GM23338 (cell line): Measurements from ENCODE around the gene VRK1. TPM values are rescaled to one million over a fixed set of nuclear protein-coding genes. Genes with fewer than 3 reads are reported as not detected.

Source experiments
- ATAC-seq: fragments of 200-7000 bp; cut with Tn5 transposase; 3 replicates; pipeline ENCODE4 v1.9.1; 2020
- DNase-seq: peaks from one replicate; pipeline ENCODE4 v3.0.0-alpha.2; 2015; ENCODE audit warnings: low spot score
- H2AFZ ChIP-seq: fragments of 200-600 bp; sonication (generic); 2 replicates; pipeline ENCODE4 v1.8.0; 2016; ENCODE audit warnings: antibody characterized with exemption, mild to moderate bottlenecking, moderate library complexity
- H3F3A ChIP-seq: fragments of 200-600 bp; sonication (generic); replicated peaks from 2 replicates; pipeline ENCODE4 v1.8.0; 2017; ENCODE audit warnings: antibody characterized with exemption, mixed run types, low read depth
- H3K27ac ChIP-seq: fragments of 200-600 bp; sonication (generic); 2 replicates; pipeline ENCODE4 v1.6.1; 2016; ENCODE audit warnings: low read depth
- H3K27me3 ChIP-seq: fragments of 200-600 bp; sonication (generic); 2 replicates; pipeline ENCODE4 v1.8.0; 2016; ENCODE audit warnings: mild to moderate bottlenecking, mixed run types, moderate library complexity; ENCODE audit not compliant: insufficient read depth
- H3K36me3 ChIP-seq: fragments of 200-600 bp; sonication (generic); 2 replicates; pipeline ENCODE4 v1.8.0; 2016; ENCODE audit warnings: mild to moderate bottlenecking; ENCODE audit not compliant: insufficient read depth
- H3K4me1 ChIP-seq: fragments of 200-600 bp; sonication (generic); 2 replicates; pipeline ENCODE4 v1.8.0; 2016; ENCODE audit warnings: mild to moderate bottlenecking, moderate library complexity; ENCODE audit not compliant: insufficient read depth
- H3K4me2 ChIP-seq: fragments of 200-600 bp; sonication (generic); 2 replicates; pipeline ENCODE4 v1.7.1; 2017; ENCODE audit warnings: mixed run types
- H3K4me3 ChIP-seq: fragments of 200-600 bp; sonication (generic); 2 replicates; pipeline ENCODE4 v1.6.1; 2016; ENCODE audit warnings: mixed run types
- H3K79me2 ChIP-seq: fragments of 200-600 bp; sonication (generic); replicated peaks from 2 replicates; pipeline ENCODE4 v1.8.0; 2017; ENCODE audit warnings: mild to moderate bottlenecking; ENCODE audit not compliant: insufficient read depth
- H3K9me2 ChIP-seq: fragments of 200-600 bp; sonication (generic); 2 replicates; pipeline ENCODE4 v1.8.0; 2017; ENCODE audit not compliant: insufficient read depth
- H4K20me1 ChIP-seq: fragments of 200-600 bp; sonication (generic); replicated peaks from 2 replicates; pipeline ENCODE4 v1.8.0; 2017; ENCODE audit warnings: mild to moderate bottlenecking; ENCODE audit not compliant: insufficient read depth
- H3K27ac Mint-ChIP-seq: 2 replicates; pipeline ENCODE4 v1.8.0; 2020; ENCODE audit warnings: inconsistent platforms, mild to moderate bottlenecking, moderate library complexity, mixed read lengths
- H3K27me3 Mint-ChIP-seq: 3 replicates; pipeline ENCODE4 v1.8.0; 2022; ENCODE audit warnings: low read depth, mild to moderate bottlenecking, moderate library complexity, mixed read lengths, inconsistent platforms; ENCODE audit not compliant: insufficient read depth, poor library complexity
- H3K36me3 Mint-ChIP-seq: 3 replicates; pipeline ENCODE4 v1.8.0; 2021; ENCODE audit warnings: low read depth, mild to moderate bottlenecking, inconsistent platforms, moderate library complexity, mixed read lengths
- H3K4me1 Mint-ChIP-seq: 3 replicates; pipeline ENCODE4 v1.8.0; 2020; ENCODE audit warnings: mild to moderate bottlenecking, inconsistent platforms, mixed read lengths
- H3K4me3 Mint-ChIP-seq: 3 replicates; pipeline ENCODE4 v1.8.0; 2021; ENCODE audit warnings: moderate library complexity, mild to moderate bottlenecking, inconsistent platforms, mixed read lengths
- H3K9me3 Mint-ChIP-seq: 3 replicates; pipeline ENCODE4 v1.8.0; 2020; ENCODE audit warnings: moderate library complexity, mild to moderate bottlenecking, inconsistent platforms, mixed read lengths
- CREB1 ChIP-seq: fragments of 250-450 bp; sonication (Bioruptor Pico); IDR thresholded peaks from 2 replicates; pipeline ENCODE4 v1.5.0; 2020; ENCODE audit warnings: low read depth, mild to moderate bottlenecking, moderate library complexity
- CTCF ChIP-seq, 2 experiments: fragments of 200-600 bp in 1 of 2; sonication (generic) in 1 of 2; conservative IDR thresholded peaks; 2 replicates each; pipeline versions ENCODE4 v1.5.1 to v1.6.1; 2016 to 2017; ENCODE audit warnings: antibody characterized with exemption in 2 of 2, low read depth in 2 of 2, mild to moderate bottlenecking in 2 of 2, moderate library complexity in 1 of 2
- ETS1 ChIP-seq: IDR thresholded peaks from 2 replicates; pipeline ENCODE4 v1.6.1; 2016; ENCODE audit warnings: antibody characterized with exemption
- EZH2 ChIP-seq: fragments of 200-600 bp; sonication (generic); IDR thresholded peaks from one replicate; pipeline ENCODE4 v1.8.0; 2017; ENCODE audit warnings: antibody characterized with exemption, mild to moderate bottlenecking, low read depth; ENCODE audit not compliant: unreplicated experiment
- EZH2phosphoT487 ChIP-seq: fragments of 200-600 bp; sonication (generic); IDR thresholded peaks from one replicate; pipeline ENCODE4 v1.8.1; 2018; ENCODE audit warnings: antibody characterized with exemption; ENCODE audit not compliant: unreplicated experiment
- NANOG ChIP-seq: IDR thresholded peaks from 2 replicates; pipeline ENCODE4 v1.6.1; 2016; ENCODE audit warnings: antibody characterized with exemption, borderline replicate concordance
- POLR2AphosphoS5 ChIP-seq: IDR thresholded peaks from 2 replicates; pipeline ENCODE4 v1.6.1; 2016; ENCODE audit warnings: antibody characterized with exemption, low read depth
- REST ChIP-seq: IDR thresholded peaks from one replicate; pipeline ENCODE4 v1.6.1; 2018; ENCODE audit warnings: antibody characterized with exemption; ENCODE audit not compliant: unreplicated experiment
- STAT1 ChIP-seq: IDR thresholded peaks from one replicate; pipeline ENCODE4 v1.6.1; 2016; ENCODE audit warnings: antibody characterized with exemption; ENCODE audit not compliant: unreplicated experiment
- ZNF114 ChIP-seq: fragments of 250-450 bp; sonication (Bioruptor Pico); IDR thresholded peaks from 2 replicates; pipeline ENCODE4 v1.5.0; 2020; ENCODE audit warnings: mild to moderate bottlenecking, moderate library complexity
- ZNF331 ChIP-seq: fragments of 250-450 bp; sonication (Bioruptor Pico); IDR thresholded peaks from 2 replicates; pipeline ENCODE4 v1.5.0; 2020; ENCODE audit warnings: low read depth, mild to moderate bottlenecking, moderate library complexity
- polyA plus RNA-seq: library from polyadenylated mRNA; unstranded; fragments of >200 nt; fragmentation: Nextera tagmentation; extraction: Ambion mirVana; gene quantifications from 2 replicates; pipeline ENCODE4 v1.2.1, GENCODE V29; 2016
- total RNA-seq: library from RNA; depleted of rRNA; stranded (reverse); fragments of >200 nt; shearing (Covaris generic); gene quantifications from 2 replicates; pipeline ENCODE4 v1.2.3, GENCODE V29; 2014

VRK1 gene
- total and polyA plus RNA-seq, 2 experiments from 2014 or later = 83.8 to 119 TPM

GRCh38 chr14:96817750-96818666 lies 20.8 kb downstream of the VRK1 start:
- Histone ChIP-seq H3K27me3 (no peaks in the 10 kb centered on the region), H3K79me2 (peaks cover 99% of the 10 kb centered on the region), H3K4me3 (no peak overlapping the region), H3K4me2 (no peak overlapping the region), H4K20me1 (peaks cover 57% of the 10 kb centered on the region), H3F3A (no peaks in the 10 kb centered on the region), H3K36me3 (no peaks in the 10 kb centered on the region), H3K4me1 (peaks cover 10% of the 10 kb centered on the region), H3K27ac (no peak overlapping the region), H3K9me2 (no peaks in the 10 kb centered on the region), H2AFZ (no peak overlapping the region)
- Mint-ChIP-seq H3K27me3 (no peaks in the 10 kb centered on the region), H3K9me3 (no peaks in the 10 kb centered on the region), H3K27ac (no peak overlapping the region), H3K4me3 (no peak overlapping the region), H3K36me3 (no peaks in the 10 kb centered on the region), H3K4me1 (peaks cover 34% of the 10 kb centered on the region)
- DNase-seq (no peak), ATAC-seq (no peak)
- TF ChIP-seq ETS1 (no peak), EZH2phosphoT487 (no peak), REST (no peak), ZNF114 (CRISPR knock-in tag) (no peak), CREB1 (CRISPR knock-in tag) (no peak)

GRCh38 chr14:96821501-96821900 lies 24.3 kb downstream of the VRK1 start:
- no peak overlapping the region for H3K27ac Mint-ChIP-seq
- Histone ChIP-seq H2AFZ (no peak overlapping the region), H3K4me3 (no peak overlapping the region), H4K20me1 (peaks cover 52% of the 10 kb centered on the region), H3F3A (no peaks in the 10 kb centered on the region), H3K4me1 (peaks cover 3% of the 10 kb centered on the region), H3K79me2 (peaks cover 100% of the 10 kb centered on the region), H3K36me3 (no peaks in the 10 kb centered on the region), H3K27me3 (no peaks in the 10 kb centered on the region), H3K4me2 (no peak overlapping the region), H3K9me2 (no peaks in the 10 kb centered on the region), H3K27ac (no peak overlapping the region)
- H3K9me3 Mint-ChIP-seq = no peaks in the 10 kb centered on the region
- no peak for DNase-seq
- H3K27me3 Mint-ChIP-seq = no peaks in the 10 kb centered on the region
- H3K4me3 Mint-ChIP-seq = no peak overlapping the region
- no peak; the same call in 2 of the 3 replicates for ATAC-seq
- no peaks in the 10 kb centered on the region; the same call in 2 of the 3 replicates for H3K36me3 Mint-ChIP-seq
- H3K4me1 Mint-ChIP-seq = peaks cover 28% of the 10 kb centered on the region
- TF ChIP-seq EZH2phosphoT487 (no peak), ZNF331 (CRISPR knock-in tag) (no peak), NANOG (no peak), STAT1 (no peak), ZNF114 (CRISPR knock-in tag) (no peak), REST (no peak), ETS1 (no peak), CREB1 (CRISPR knock-in tag) (no peak), EZH2 (no peak), CTCF (conservative IDR thresholded peaks at IDR 0.05; ENCODE audit: low read depth in 2 of 2) (no peak), POLR2AphosphoS5 (no peak)
